ENCODE results near the gene CHN2.

The CHN2 gene

GRCh38 chr7:29214816-29215215 is 20.2 kb downstream of the CHN2 start (continued):
- TF ChIP-seq CREB5 (CRISPR knock-in tag; IDR thresholded peaks at IDR 0.05; ENCODE audit: low read depth) (no peak), BACH2 (CRISPR knock-in tag; IDR thresholded peaks at IDR 0.05; ENCODE audit: borderline replicate concordance) (no peak), ISL1 (CRISPR knock-in tag; IDR thresholded peaks at IDR 0.05) (no peak), TCF4 (CRISPR knock-in tag; IDR thresholded peaks at IDR 0.05; ENCODE audit: borderline replicate concordance) (no peak), ZFP30 (CRISPR knock-in tag; IDR thresholded peaks at IDR 0.05) (no peak), TOX (CRISPR knock-in tag; IDR thresholded peaks at IDR 0.05; ENCODE audit: borderline replicate concordance) (no peak), ZNF565 (CRISPR knock-in tag; conservative IDR thresholded peaks at IDR 0.05; ENCODE audit: low read depth) (no peak), CSDC2 (CRISPR knock-in tag; IDR thresholded peaks at IDR 0.05) (no peak), SNAI2 (CRISPR knock-in tag; IDR thresholded peaks at IDR 0.05) (no peak), ZC3H10 (CRISPR knock-in tag; IDR thresholded peaks at IDR 0.05) (no peak), ZFP3 (CRISPR knock-in tag; IDR thresholded peaks at IDR 0.05) (no peak)

- TF ChIP-seq SNAI2 (CRISPR knock-in tag; IDR thresholded peaks at IDR 0.05) (no peak), CREB5 (CRISPR knock-in tag; IDR thresholded peaks at IDR 0.05; ENCODE audit: low read depth) (no peak), ARNTL (CRISPR knock-in tag; IDR thresholded peaks at IDR 0.05; ENCODE audit: borderline replicate concordance, low read depth) (no peak), ZFP30 (CRISPR knock-in tag; IDR thresholded peaks at IDR 0.05) (no peak), ZFP3 (CRISPR knock-in tag; IDR thresholded peaks at IDR 0.05) (no peak), GLIS3 (CRISPR knock-in tag; IDR thresholded peaks at IDR 0.05) (no peak), TCF4 (CRISPR knock-in tag; IDR thresholded peaks at IDR 0.05; ENCODE audit: borderline replicate concordance) (no peak), POU6F1 (CRISPR knock-in tag; IDR thresholded peaks at IDR 0.05; ENCODE audit: borderline replicate concordance, low read depth) (no peak), CSDC2 (CRISPR knock-in tag; IDR thresholded peaks at IDR 0.05) (no peak), ZNF8 (CRISPR knock-in tag; IDR thresholded peaks at IDR 0.05) (no peak), PATZ1 (CRISPR knock-in tag; IDR thresholded peaks at IDR 0.05; ENCODE audit: borderline replicate concordance) (no peak), CSRNP3 (CRISPR knock-in tag; IDR thresholded peaks at IDR 0.05) (no peak), ZNF565 (CRISPR knock-in tag; conservative IDR thresholded peaks at IDR 0.05; ENCODE audit: low read depth) (no peak), TSHZ2 (CRISPR knock-in tag; IDR thresholded peaks at IDR 0.05) (no peak), OSR1 (CRISPR knock-in tag; IDR thresholded peaks at IDR 0.05) (no peak), PPARA (CRISPR knock-in tag; IDR thresholded peaks at IDR 0.05; ENCODE audit: borderline replicate concordance) (no peak)
- no peak for ATAC-seq
Observed at GRCh38 chr7:29216128-29216527, 21.6 kb downstream of the CHN2 start.

All from SK-N-SH treated with all-trans-retinoic acid at 6 μM for 48 hours (cell line).